Ectodermal cell (in vitro differentiated cells): ENCODE measurements around the gene KLHL3.

Source experiments
- H3K27ac ChIP-seq: 2 replicates; pipeline ENCODE4 v1.7.0; 2013; ENCODE audit warnings: mild to moderate bottlenecking, low read depth, low read length; ENCODE audit not compliant: insufficient read depth, poor library complexity, severe bottlenecking
- H3K27me3 ChIP-seq: 2 replicates; pipeline ENCODE4 v1.7.0; 2013; ENCODE audit warnings: mild to moderate bottlenecking, low read length; ENCODE audit not compliant: insufficient read depth, control insufficient read depth, poor library complexity, severe bottlenecking
- H3K36me3 ChIP-seq: one replicate; pipeline ENCODE4 v1.7.0; 2013; ENCODE audit warnings: low read length; ENCODE audit not compliant: control insufficient read depth, insufficient read depth
- H3K4me1 ChIP-seq: one replicate; pipeline ENCODE4 v1.7.0; 2013; ENCODE audit warnings: low read length; ENCODE audit not compliant: control insufficient read depth, insufficient read depth
- H3K4me3 ChIP-seq: 2 replicates; pipeline ENCODE4 v1.7.0; 2013; ENCODE audit warnings: low read depth, low read length, control low read depth; ENCODE audit not compliant: insufficient read depth
- H3K9me3 ChIP-seq: 2 replicates; pipeline ENCODE4 v1.7.0; 2013; ENCODE audit warnings: mild to moderate bottlenecking, low read length, moderate library complexity; ENCODE audit not compliant: control insufficient read depth
- WGBS, 2 experiments: methylation state at CpG; one replicate each; pipeline ENCODE4 v1.1.7; 2013; ENCODE audit warnings: missing lambda C conversion rate in 2 of 2; 5-methylcytosine and 5-hydroxymethylcytosine counted together

The KLHL3 gene

GRCh38 chr5:137758121-137758520 is 22.2 kb upstream of the KLHL3 start:
- H3K27ac ChIP-seq: no peak overlapping the region
- H3K36me3 ChIP-seq: no peaks in the 10 kb centered on the region
- H3K27me3 ChIP-seq: no peaks in the 10 kb centered on the region
- H3K4me1 ChIP-seq: no peaks in the 10 kb centered on the region
- H3K9me3 ChIP-seq: no peaks in the 10 kb centered on the region
- no peak overlapping the region for H3K4me3 ChIP-seq
- 93 to 94% methylated on average over 4 of the region's 4 CpGs for WGBS, 2 experiments

- Histone ChIP-seq H3K4me3 (no peak overlapping the region), H3K36me3 (no peaks in the 10 kb centered on the region), H3K9me3 (no peaks in the 10 kb centered on the region), H3K27me3 (no peaks in the 10 kb centered on the region), H3K27ac (no peak overlapping the region), H3K4me1 (no peaks in the 10 kb centered on the region)
- WGBS, 2 experiments: 92 to 96% methylated on average over 5 of the region's 5 CpGs
Observed at GRCh38 chr5:137757634-137758033, 21.7 kb upstream of the KLHL3 start.

GRCh38 chr5:137754961-137755762 is 19.3 kb upstream of the KLHL3 start:
- H3K27ac ChIP-seq: peak overlapping the region; percentile 100
- WGBS, 2 experiments: 33 to 35% methylated on average over 36 of the region's 36 CpGs
- H3K4me3 ChIP-seq: peak overlapping the region; percentile 98
- no peaks in the 10 kb centered on the region for H3K27me3 ChIP-seq
- H3K36me3 ChIP-seq: no peaks in the 10 kb centered on the region
- peaks cover 5% of the 10 kb centered on the region for H3K4me1 ChIP-seq
- H3K9me3 ChIP-seq: no peaks in the 10 kb centered on the region

- Histone ChIP-seq H3K27me3 (no peaks in the 10 kb centered on the region), H3K27ac (peak within 1 kb of the TSS; percentile 100), H3K4me3 (peak within 1 kb of the TSS; percentile 98), H3K4me1 (peaks cover 5% of the 10 kb centered on the region), H3K36me3 (no peaks in the 10 kb centered on the region), H3K9me3 (no peaks in the 10 kb centered on the region)
- 0% methylated on average over 79 of the region's 79 CpGs for WGBS, 2 experiments
Observed at GRCh38 chr5:137754188-137754960, 18.5 kb upstream of the KLHL3 start, which contains the start of gene HNRNPA0. HNRNPA0 (minus strand) TSS chr5:137754363; CDS start chr5:137754066, 297 bp downstream.

- 0% methylated on average over 45 of the region's 45 CpGs for WGBS, 2 experiments
- Histone ChIP-seq H3K4me1 (peaks cover 5% of the 10 kb centered on the region), H3K27me3 (no peaks in the 10 kb centered on the region), H3K4me3 (peak overlapping the region; percentile 98), H3K9me3 (no peaks in the 10 kb centered on the region), H3K36me3 (no peaks in the 10 kb centered on the region), H3K27ac (peak overlapping the region; percentile 100)
Observed at GRCh38 chr5:137753691-137754187, 17.9 kb upstream of the KLHL3 start.

- H3K4me3 ChIP-seq: peak overlapping the region; percentile 98
- H3K9me3 ChIP-seq: no peaks in the 10 kb centered on the region
- H3K4me1 ChIP-seq: peaks cover 5% of the 10 kb centered on the region
- no peaks in the 10 kb centered on the region for H3K36me3 ChIP-seq
- whole genome bisulfite sequencing, 2 experiments: 0% methylated on average over 63 of the region's 63 CpGs
- H3K27me3 ChIP-seq: no peaks in the 10 kb centered on the region
- peak overlapping the region; percentile 100 for H3K27ac ChIP-seq
Observed at GRCh38 chr5:137752905-137753690, 17.2 kb upstream of the KLHL3 start.

- H3K27ac ChIP-seq: peak overlapping the region; percentile 18
- H3K9me3 ChIP-seq: no peaks in the 10 kb centered on the region
- no peaks in the 10 kb centered on the region for H3K27me3 ChIP-seq
- 4 to 6% methylated on average over 5 to 7 of the region's 7 CpGs for WGBS, 2 experiments
- H3K4me3 ChIP-seq: peak overlapping the region; percentile 98
- H3K36me3 ChIP-seq: no peaks in the 10 kb centered on the region
- peaks cover 5% of the 10 kb centered on the region for H3K4me1 ChIP-seq
Observed at GRCh38 chr5:137751869-137752491, 16.1 kb upstream of the KLHL3 start.

- no peaks in the 10 kb centered on the region for H3K9me3 ChIP-seq
- 80 to 100% methylated on average over 1 of the region's 1 CpG for WGBS, 2 experiments
- H3K27ac ChIP-seq: no peak overlapping the region
- H3K4me1 ChIP-seq: peaks cover 5% of the 10 kb centered on the region
- H3K36me3 ChIP-seq: no peaks in the 10 kb centered on the region
- no peak overlapping the region for H3K4me3 ChIP-seq
- no peaks in the 10 kb centered on the region for H3K27me3 ChIP-seq
Observed at GRCh38 chr5:137750436-137750835, 14.5 kb upstream of the KLHL3 start.

GRCh38 chr5:137747848-137748247 is 12.0 kb upstream of the KLHL3 start:
- Histone ChIP-seq H3K36me3 (no peaks in the 10 kb centered on the region), H3K4me1 (peaks cover 5% of the 10 kb centered on the region), H3K27me3 (no peaks in the 10 kb centered on the region), H3K27ac (no peak overlapping the region), H3K4me3 (no peak overlapping the region), H3K9me3 (no peaks in the 10 kb centered on the region)
- WGBS, 2 experiments: 98 to 100% methylated on average over 2 of the region's 2 CpGs
